ENCODE measurements around the gene TSPAN1. TPM values are rescaled to one million over a fixed set of nuclear protein-coding genes. Genes with fewer than 3 reads are reported as not detected.
A peak's percentile ranks its signal among the peaks of the same experiment; 100 is the strongest.

TSPAN1 gene
- total RNA-seq, 2 donors from 2014 or later: 1,021 to 1,136 TPM

DNA sequence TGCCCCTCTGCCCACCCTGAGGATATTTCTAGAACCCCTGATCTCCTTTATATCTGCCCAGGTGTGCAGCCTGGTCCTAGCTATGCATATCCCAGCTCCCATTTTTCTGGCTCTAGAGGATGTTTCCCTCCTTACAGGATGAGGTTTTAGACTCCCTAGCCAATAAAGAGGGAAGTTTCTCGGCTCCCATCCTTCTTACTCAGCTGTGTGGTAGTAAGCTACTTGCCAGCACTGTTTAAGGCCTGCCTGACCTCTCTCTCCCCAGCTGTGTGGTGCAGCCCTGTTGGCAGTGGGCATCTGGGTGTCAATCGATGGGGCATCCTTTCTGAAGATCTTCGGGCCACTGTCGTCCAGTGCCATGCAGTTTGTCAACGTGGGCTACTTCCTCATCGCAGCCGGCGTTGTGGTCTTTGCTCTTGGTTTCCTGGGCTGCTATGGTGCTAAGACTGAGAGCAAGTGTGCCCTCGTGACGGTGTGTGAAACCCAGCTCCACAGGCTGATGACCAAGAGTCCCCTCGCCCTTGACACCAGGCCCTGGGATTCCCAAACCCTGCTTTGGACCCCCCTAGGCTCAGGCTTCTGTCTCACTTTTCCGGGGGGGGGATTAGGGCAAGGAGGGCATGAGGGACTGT lies 9.2 kb downstream of the TSPAN1 start:
- Histone ChIP-seq H3K9me3 (no peaks in the 10 kb centered on the region), H3K36me3 (no peaks in the 10 kb centered on the region), H3K4me1 (peaks cover 19% of the 10 kb centered on the region), H3K4me3 (peak overlapping the region; percentile 55), H3K9ac (ENCODE audit: low read depth in 2 of 2, low read length in 2 of 2) (peak overlapping the region; percentile 19 to 97), H3K27ac (peak overlapping the region; percentile 95), H3K27me3 (no peaks in the 10 kb centered on the region)
- intact Hi-C loops (cut with DNase I): no loop called here
- TF ChIP-seq, protein P1, sequence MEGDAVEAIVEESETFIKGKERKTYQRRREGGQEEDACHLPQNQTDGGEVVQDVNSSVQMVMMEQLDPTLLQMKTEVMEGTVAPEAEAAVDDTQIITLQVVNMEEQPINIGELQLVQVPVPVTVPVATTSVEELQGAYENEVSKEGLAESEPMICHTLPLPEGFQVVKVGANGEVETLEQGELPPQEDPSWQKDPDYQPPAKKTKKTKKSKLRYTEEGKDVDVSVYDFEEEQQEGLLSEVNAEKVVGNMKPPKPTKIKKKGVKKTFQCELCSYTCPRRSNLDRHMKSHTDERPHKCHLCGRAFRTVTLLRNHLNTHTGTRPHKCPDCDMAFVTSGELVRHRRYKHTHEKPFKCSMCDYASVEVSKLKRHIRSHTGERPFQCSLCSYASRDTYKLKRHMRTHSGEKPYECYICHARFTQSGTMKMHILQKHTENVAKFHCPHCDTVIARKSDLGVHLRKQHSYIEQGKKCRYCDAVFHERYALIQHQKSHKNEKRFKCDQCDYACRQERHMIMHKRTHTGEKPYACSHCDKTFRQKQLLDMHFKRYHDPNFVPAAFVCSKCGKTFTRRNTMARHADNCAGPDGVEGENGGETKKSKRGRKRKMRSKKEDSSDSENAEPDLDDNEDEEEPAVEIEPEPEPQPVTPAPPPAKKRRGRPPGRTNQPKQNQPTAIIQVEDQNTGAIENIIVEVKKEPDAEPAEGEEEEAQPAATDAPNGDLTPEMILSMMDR (IDR thresholded peaks at IDR 0.05): no peak
- DNase-seq: peak; percentile 22

- TF ChIP-seq, protein P1 (IDR thresholded peaks at IDR 0.05): no peak
- Histone ChIP-seq H3K9ac (ENCODE audit: low read depth in 2 of 2, low read length in 2 of 2) (peak overlapping the region in 1 of 2 donors; percentile 97), H3K4me3 (no peak overlapping the region), H3K4me1 (peaks cover 19% of the 10 kb centered on the region), H3K9me3 (no peaks in the 10 kb centered on the region), H3K36me3 (no peaks in the 10 kb centered on the region), H3K27me3 (no peaks in the 10 kb centered on the region), H3K27ac (peak overlapping the region; percentile 22)
- intact Hi-C loops (cut with DNase I): no loop called here
- DNase-seq: peak; percentile 18
These were observed 10.2 kb downstream of the TSPAN1 start for GRCh38 chr1:46184920-46185658.

DNA sequence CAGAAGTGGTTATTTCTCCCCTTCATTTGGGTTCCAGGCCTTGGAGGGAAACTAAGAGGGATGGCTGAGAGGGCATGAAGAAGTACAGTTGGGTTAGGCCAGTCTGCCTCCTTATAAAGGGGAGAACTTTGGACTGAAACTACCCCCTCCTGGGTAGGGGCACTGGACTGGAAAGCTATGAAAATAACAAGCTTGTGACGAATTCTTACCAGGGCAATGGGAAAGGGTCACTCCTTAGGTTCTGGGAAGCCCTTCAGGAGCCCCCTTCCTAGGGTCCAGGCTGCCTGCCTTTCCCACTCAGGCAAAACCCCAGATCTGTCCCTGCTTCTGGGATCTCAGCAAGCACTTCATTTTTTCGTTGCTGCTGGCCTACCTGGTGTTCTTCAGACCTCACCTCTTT lies 11.2 kb downstream of the TSPAN1 start:
- intact Hi-C loops (cut with DNase I): no loop called here
- TF ChIP-seq, protein P1 (IDR thresholded peaks at IDR 0.05): no peak
- no peaks in the 10 kb centered on the region for H3K9me3 ChIP-seq
- H3K36me3 ChIP-seq: no peaks in the 10 kb centered on the region
- H3K4me1 ChIP-seq: peaks cover 19% of the 10 kb centered on the region
- peak overlapping the region in 1 of 2 donors; percentile 38 for H3K9ac ChIP-seq (ENCODE audit: low read depth in 2 of 2, low read length in 2 of 2)
- no peak overlapping the region for H3K4me3 ChIP-seq
- H3K27me3 ChIP-seq: no peaks in the 10 kb centered on the region
- H3K27ac ChIP-seq: no peak overlapping the region
- no peak for DNase-seq

DNA sequence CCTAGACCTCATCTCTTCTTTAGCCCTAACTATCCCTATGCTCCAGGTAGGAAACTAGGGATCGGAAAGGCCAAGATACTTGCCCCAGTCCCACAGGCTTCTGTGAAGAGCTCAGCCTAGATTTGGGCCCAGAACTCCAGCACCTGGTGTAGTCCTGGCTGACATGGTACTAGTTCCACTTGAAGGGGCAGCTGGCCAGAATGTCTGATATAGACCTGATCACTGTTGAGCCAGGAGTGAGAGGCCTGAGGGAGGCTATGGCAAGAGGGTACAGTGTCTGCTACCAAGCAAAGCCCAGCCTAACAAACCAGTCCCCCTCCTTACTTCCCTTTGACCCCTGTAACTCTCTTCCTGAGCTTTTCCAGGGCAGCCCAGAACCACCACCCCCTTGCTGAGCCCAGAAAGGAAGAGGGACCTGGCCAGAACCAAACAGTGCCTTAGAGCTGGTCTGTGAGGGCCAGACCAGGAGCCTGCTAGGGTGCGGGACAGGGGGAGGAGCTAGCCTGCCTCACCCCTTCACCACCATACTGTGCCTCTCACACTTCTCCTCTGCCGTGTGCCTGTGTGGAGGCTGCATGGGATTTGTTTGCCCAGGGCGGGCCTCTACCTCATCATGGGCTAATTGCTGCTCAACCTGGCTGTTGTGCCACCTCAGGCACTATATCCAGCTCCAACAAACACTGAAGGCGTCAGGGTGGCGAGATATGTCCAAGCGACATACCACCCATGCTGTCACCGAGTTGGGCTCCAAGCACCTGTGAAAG lies 12.4 kb downstream of the TSPAN1 start:
- DNase-seq: peak; percentile 86
- no peaks in the 10 kb centered on the region for H3K27me3 ChIP-seq
- TF ChIP-seq, protein P1 (IDR thresholded peaks at IDR 0.05): no peak
- peaks cover under 1% of the 10 kb centered on the region for H3K36me3 ChIP-seq
- no peaks in the 10 kb centered on the region for H3K9me3 ChIP-seq
- H3K4me3 ChIP-seq: no peak overlapping the region
- H3K27ac ChIP-seq: peak overlapping the region; percentile 85
- peaks cover 19% of the 10 kb centered on the region for H3K4me1 ChIP-seq
- intact Hi-C loops (cut with DNase I): no loop called here
- H3K9ac ChIP-seq (ENCODE audit: low read depth in 2 of 2, low read length in 2 of 2): peak overlapping the region in 1 of 2 donors; percentile 80

GRCh38 chr1:46188295-46189030 lies 13.6 kb downstream of the TSPAN1 start:
- Histone ChIP-seq H3K27me3 (no peaks in the 10 kb centered on the region), H3K4me3 (no peak overlapping the region), H3K27ac (peak overlapping the region; percentile 85), H3K36me3 (peaks cover 5% of the 10 kb centered on the region), H3K4me1 (peaks cover 19% of the 10 kb centered on the region), H3K9me3 (no peaks in the 10 kb centered on the region), H3K9ac (ENCODE audit: low read depth in 2 of 2, low read length in 2 of 2) (peak overlapping the region; percentile 26 to 80)
- DNase-seq: peak; percentile 74
- intact Hi-C loops (cut with DNase I): no loop called here
- TF ChIP-seq, protein P1 (IDR thresholded peaks at IDR 0.05): no peak
